Midbrain (tissue), 1 donor: Measurements from ENCODE around the gene DGKB.
A peak's percentile ranks its signal among the peaks of the same experiment; 100 is the strongest.

Experiments used
- DNase-seq: peaks from one replicate; lab custom pipeline; 2025; lab: John Stamatoyannopoulos, UW

Gene DGKB

GRCh38 chr7:14688208-14688607 is 214.3 kb downstream of the DGKB start:
- no peak for DNase-seq

- no peak for DNase-seq
Measured at GRCh38 chr7:14687777-14688176, 214.8 kb downstream of the DGKB start.

DNA sequence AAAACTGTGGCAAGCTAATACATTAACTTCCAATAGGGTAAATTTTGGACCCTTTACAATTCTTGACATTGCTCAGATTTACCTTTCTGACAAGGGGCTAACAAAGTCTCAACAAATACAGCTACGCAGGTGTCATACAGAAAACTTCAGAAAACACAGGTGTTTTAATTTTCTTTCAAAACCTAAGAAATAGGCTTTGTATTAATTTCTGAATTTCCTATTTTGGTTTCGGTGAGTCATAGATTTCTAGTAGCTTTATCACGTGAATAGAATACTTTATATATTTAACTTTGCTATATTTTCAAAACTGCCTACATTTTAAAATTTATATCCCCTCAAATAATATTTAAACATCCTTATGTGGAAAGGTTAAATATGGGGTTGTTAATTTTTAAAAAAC is 215.3 kb downstream of the DGKB start:
- DNase-seq: no peak

- DNase-seq: no peak
Measured at GRCh38 chr7:14685167-14685566, 217.4 kb downstream of the DGKB start.

DNA sequence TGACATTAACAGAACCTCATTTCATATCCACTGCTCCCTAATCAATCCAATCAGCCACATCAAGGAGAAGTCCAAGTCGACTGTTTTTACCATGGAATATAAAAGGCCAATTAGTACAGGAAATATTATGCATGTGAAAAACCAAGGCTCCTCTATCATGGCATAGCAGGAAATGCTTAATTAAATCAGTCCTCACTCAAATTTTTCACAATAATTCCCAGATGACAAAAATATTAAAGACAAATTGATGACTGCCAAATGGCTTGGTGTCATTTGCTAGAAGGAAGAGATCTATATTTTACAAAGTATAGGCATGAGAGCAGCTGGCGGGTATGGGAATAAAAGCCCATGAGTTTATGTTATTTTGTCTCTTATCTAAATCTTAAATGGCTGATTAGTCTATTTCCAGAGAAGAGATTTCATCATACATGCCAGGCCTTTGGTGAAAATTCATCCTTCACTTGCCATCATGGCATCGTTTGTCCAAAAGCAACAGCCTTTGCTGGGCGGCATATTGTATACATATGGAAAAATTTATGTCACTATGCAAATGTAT is 219.6 kb downstream of the DGKB start:
- DNase-seq: no peak

- no peak for DNase-seq
Measured at GRCh38 chr7:14676896-14677295, 225.7 kb downstream of the DGKB start.

DNA sequence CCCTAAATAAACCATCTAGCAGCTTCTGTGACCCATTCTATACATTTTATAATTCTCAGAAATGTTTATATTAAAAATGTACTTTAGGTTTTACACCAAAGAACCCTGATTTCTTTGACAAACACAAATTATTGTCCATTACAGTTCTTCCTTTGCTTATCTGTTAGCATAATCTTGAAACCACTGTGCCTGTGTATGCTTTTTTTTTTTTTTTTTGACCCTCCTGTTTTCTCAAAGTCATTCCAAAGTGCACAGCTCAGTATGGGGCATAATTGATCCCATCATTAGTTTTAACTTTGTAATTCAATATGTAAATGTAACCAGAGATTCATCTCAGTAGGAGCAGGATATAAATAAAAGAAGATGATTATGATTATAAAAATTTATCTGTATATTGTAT is 229.3 kb downstream of the DGKB start:
- no peak for DNase-seq

DNA sequence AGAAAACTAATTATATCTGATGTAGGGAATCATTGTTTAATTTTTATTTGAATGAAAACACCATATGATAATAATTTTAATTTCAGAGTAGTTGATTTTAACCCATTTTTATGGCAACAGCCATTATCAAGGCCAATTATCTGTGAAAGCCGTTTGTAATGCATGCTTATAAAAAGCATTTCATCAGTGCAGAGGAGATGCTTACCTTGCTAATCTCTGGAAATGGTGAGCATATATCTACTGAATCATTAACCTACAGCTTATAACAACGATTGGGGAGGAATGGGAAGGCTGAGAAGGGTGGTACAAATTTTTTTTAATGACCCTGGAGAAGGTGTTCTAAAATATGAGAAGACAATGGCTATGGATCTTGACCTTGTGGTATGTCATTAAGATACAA is 235.6 kb downstream of the DGKB start:
- no peak for DNase-seq

DNA sequence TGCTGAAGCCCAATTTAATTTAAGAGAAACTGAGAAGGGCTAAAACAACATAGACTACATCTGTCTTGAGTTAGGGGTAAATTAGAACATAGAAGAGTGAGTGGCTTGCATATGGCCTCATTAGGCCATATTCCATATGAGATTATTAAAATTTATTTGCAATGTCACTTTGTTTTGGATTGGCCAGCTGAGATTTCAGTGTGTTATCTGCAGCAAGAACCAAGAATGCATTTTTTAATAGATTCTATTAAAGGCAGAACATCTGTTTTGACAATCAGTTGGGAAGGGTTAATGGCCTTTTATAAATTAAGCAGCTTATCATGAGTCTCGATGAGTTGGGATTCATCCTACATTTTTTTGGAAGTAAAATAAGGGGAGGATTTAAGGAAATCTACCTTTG is 236.2 kb downstream of the DGKB start:
- no peak for DNase-seq

DNA sequence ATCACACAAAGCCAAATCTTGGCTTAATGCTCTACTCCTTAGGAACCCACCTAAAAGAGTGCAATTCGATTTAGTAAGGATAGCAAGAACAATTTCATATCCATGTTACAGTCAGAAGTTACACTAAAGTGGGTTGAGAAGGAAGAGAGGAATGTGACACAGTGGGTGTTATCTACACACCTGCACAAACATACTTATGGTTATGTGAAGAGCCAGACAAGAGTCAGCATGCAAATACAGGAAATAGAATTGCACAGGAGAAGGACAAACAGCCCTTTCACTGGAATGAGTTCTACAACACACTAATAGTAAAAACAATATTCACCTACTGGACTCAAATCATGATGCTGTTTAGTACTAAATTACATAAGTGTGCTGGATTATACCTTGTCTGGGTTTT is 262.8 kb downstream of the DGKB start:
- DNase-seq: no peak

- no peak for DNase-seq
Measured at GRCh38 chr7:14639329-14639728, 263.2 kb downstream of the DGKB start.

GRCh38 chr7:14637968-14638367 is 264.6 kb downstream of the DGKB start:
- DNase-seq: no peak

GRCh38 chr7:14635955-14636354 is 266.6 kb downstream of the DGKB start:
- DNase-seq: no peak

- DNase-seq: no peak
Measured at GRCh38 chr7:14630048-14630447, 272.5 kb downstream of the DGKB start.

- DNase-seq: no peak
Measured at GRCh38 chr7:14628516-14628915, 274.0 kb downstream of the DGKB start.

DNA sequence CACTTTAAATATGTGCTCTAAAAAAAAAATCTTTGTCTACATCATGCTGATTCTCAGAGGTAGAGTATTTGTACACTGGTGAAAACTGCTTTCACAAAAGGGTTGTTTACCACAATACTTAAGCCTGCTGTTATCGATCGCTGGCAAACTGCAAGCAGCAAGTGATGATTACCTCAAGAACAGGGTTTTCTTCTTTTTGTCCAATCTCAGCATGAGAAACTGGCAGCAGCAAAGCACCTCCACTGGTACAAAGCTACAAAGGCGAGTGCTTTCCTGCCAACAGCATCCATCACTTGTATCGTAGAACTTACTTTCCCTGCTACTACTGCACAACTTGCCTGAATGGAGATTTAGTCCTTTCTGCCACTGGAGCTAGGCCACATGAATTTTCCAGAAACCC is 276.5 kb downstream of the DGKB start:
- peak; percentile 1 for DNase-seq

DNA sequence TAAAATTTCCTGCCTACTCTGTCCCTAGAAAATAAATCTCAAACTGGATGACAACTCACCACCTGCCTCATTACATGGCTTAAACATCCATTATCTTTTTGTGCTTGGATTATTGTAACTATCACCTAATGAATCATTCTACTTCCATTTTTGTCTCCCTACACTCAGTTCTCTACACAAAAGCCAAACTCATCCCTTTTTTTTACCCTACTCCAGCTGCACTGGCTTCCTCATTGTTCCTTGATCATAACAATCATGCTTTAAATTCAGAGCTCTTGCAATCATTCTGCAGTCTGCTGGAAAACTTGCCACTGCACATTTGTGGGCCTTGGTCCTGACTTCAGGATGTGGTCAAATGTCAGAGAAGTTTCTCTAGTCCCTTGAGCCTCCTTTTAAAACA is 280.0 kb downstream of the DGKB start:
- DNase-seq: no peak

GRCh38 chr7:14606101-14606500 is 296.4 kb downstream of the DGKB start:
- DNase-seq: no peak

- DNase-seq: no peak
Measured at GRCh38 chr7:14604606-14605005, 297.9 kb downstream of the DGKB start.

DNA sequence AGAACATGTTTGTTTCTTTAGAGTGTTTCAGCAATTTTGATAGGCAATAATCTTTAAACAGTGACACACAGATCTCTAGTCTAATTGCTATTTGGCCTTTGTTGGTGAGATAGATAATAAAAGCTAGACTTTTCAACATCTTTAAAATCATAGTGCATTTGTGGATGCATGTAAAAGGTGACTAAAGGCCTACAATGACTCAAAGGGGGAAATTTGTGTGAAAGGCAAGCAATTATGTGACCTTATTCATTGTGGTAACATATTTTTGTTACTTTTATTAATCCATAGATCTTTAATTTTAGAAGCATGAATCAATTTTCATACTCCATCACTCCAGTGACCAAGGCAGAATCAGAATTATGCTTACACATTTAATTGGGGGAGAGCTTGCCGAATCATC is 299.7 kb downstream of the DGKB start:
- DNase-seq: no peak

DNA sequence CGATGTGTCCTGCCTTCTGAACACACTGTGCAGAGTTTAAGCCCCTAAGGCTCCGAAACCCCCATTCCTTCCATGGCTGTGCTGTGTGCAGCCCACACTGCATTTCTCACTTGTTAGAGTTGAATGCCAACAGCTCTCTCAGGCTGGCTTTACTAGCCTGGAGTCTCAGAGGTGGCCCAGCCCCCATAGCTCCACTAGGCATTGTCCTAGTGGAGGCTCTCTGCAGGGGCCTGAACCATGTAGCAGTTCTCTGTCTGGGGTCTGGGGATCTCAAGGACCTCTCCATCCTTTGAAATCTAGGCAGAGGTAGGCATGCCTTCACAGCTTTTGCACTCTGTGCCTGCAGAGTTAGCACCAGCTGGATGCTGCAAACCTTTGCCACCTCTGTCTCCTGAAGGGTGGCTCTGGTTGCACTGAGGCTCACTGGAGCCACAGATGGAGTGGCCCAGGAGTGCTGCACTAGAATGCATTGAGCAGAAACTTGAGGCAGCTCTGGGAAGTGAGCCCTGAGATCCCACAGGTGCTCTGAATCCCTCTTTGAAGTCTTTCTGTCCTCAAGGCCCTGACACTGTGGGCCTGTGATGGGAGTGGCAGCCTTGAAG is 301.7 kb downstream of the DGKB start:
- no peak for DNase-seq

GRCh38 chr7:14598978-14599377 is 303.6 kb downstream of the DGKB start:
- no peak for DNase-seq

GRCh38 chr7:14596421-14596820 is 306.1 kb downstream of the DGKB start:
- no peak for DNase-seq

- no peak for DNase-seq
Measured at GRCh38 chr7:14590206-14590605, 312.3 kb downstream of the DGKB start.
